Neural crest cell (in vitro differentiated cells): ENCODE data around the gene PLEKHA6. TPM values are rescaled to one million over a fixed set of nuclear protein-coding genes. Genes with fewer than 3 reads are reported as not detected.

ENCODE experiments used
- DNase-seq: peaks from one replicate; pipeline ENCODE4 v3.0.0; 2021; ENCODE audit warnings: low read depth, mixed read lengths, low spot score
- H3K27ac Mint-ChIP-seq: one replicate; pipeline ENCODE4 v1.8.0; 2021; ENCODE audit warnings: mild to moderate bottlenecking, mixed read lengths; ENCODE audit not compliant: unreplicated experiment
- H3K27me3 Mint-ChIP-seq: 2 replicates; pipeline ENCODE4 v1.8.0; 2021; ENCODE audit warnings: low read depth, mild to moderate bottlenecking, mixed read lengths
- H3K36me3 Mint-ChIP-seq: 2 replicates; pipeline ENCODE4 v1.8.0; 2021; ENCODE audit warnings: low read depth, mild to moderate bottlenecking, mixed read lengths
- H3K4me1 Mint-ChIP-seq: 2 replicates; pipeline ENCODE4 v1.8.0; 2021; ENCODE audit warnings: mixed read lengths
- H3K4me3 Mint-ChIP-seq: one replicate; pipeline ENCODE4 v1.8.0; 2021; ENCODE audit warnings: mild to moderate bottlenecking, mixed read lengths
- H3K9me3 Mint-ChIP-seq: 2 replicates; pipeline ENCODE4 v1.8.0; 2021; ENCODE audit warnings: mixed read lengths
- total RNA-seq: library from RNA; stranded (reverse); gene quantifications from 2 replicates; pipeline ENCODE4 v1.2.1, GENCODE V29; 2021
- TF ChIP-seq, protein P1 (sequence below): fragments of 200-600 bp; sonication (generic); conservative IDR thresholded peaks from 2 replicates; pipeline ENCODE4 v1.5.0; 2021; ENCODE audit warnings: antibody characterized with exemption, mild to moderate bottlenecking

PLEKHA6 gene
- total RNA-seq, 1 donor from 2014 or later, result 4.5 TPM

GRCh38 chr1:204278251-204278650, 81.5 kb downstream of the PLEKHA6 start:
- no peaks in the 10 kb centered on the region for H3K9me3 Mint-ChIP-seq
- H3K36me3 Mint-ChIP-seq, result no peaks in the 10 kb centered on the region
- no peak overlapping the region for H3K4me3 Mint-ChIP-seq
- H3K27ac Mint-ChIP-seq, result no peak overlapping the region
- H3K27me3 Mint-ChIP-seq, result peaks cover 50% of the 10 kb centered on the region
- DNase-seq, result no peak
- TF ChIP-seq, protein P1, sequence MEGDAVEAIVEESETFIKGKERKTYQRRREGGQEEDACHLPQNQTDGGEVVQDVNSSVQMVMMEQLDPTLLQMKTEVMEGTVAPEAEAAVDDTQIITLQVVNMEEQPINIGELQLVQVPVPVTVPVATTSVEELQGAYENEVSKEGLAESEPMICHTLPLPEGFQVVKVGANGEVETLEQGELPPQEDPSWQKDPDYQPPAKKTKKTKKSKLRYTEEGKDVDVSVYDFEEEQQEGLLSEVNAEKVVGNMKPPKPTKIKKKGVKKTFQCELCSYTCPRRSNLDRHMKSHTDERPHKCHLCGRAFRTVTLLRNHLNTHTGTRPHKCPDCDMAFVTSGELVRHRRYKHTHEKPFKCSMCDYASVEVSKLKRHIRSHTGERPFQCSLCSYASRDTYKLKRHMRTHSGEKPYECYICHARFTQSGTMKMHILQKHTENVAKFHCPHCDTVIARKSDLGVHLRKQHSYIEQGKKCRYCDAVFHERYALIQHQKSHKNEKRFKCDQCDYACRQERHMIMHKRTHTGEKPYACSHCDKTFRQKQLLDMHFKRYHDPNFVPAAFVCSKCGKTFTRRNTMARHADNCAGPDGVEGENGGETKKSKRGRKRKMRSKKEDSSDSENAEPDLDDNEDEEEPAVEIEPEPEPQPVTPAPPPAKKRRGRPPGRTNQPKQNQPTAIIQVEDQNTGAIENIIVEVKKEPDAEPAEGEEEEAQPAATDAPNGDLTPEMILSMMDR, result no peak
- H3K4me1 Mint-ChIP-seq, result peaks cover 22% of the 10 kb centered on the region

GRCh38 chr1:204277563-204278219, 82.0 kb downstream of the PLEKHA6 start:
- no peak for DNase-seq
- no peak overlapping the region for H3K27ac Mint-ChIP-seq
- TF ChIP-seq, protein P1, result no peak
- no peaks in the 10 kb centered on the region for H3K9me3 Mint-ChIP-seq
- H3K36me3 Mint-ChIP-seq, result no peaks in the 10 kb centered on the region
- peaks cover 22% of the 10 kb centered on the region for H3K4me1 Mint-ChIP-seq
- peaks cover 49% of the 10 kb centered on the region for H3K27me3 Mint-ChIP-seq
- no peak overlapping the region for H3K4me3 Mint-ChIP-seq

DNA sequence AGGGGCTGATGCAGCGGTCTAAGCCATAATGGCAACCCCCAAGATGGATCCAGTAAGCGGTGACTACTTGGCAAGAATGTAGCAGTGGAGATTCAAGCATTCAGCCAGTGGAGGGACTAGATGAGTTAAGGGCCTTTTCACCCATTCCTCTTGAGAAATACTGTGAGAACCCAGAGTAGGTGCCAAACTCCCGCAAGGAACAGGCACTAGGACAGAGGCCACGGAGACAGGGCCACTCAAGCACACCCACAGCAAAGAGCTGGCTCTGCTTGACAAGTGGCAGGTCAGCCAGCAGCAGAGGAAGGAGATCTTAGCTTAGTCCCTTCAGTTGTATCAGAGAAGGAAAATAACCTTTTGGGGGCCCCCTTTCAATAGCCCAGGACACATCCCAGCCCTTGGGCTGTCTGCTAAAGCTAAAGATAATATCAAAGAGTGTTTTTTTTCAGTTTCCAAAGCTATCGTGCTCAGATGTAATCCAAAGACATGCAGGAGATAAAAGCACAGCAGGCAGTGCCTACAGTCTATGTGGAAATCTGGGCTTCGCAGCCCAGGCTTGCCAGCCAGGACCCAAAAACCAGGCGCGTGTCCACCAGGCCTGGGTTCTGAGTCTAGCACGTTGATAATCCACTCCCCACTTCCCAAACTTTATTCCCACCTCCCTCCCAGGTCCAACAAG, 83.9 kb downstream of the PLEKHA6 start:
- TF ChIP-seq, protein P1, result no peak
- H3K9me3 Mint-ChIP-seq, result no peaks in the 10 kb centered on the region
- no peak overlapping the region for H3K4me3 Mint-ChIP-seq
- H3K4me1 Mint-ChIP-seq, result peaks cover 18% of the 10 kb centered on the region
- no peak for DNase-seq
- peaks cover 36% of the 10 kb centered on the region for H3K27me3 Mint-ChIP-seq
- no peaks in the 10 kb centered on the region for H3K36me3 Mint-ChIP-seq
- no peak overlapping the region for H3K27ac Mint-ChIP-seq

DNA sequence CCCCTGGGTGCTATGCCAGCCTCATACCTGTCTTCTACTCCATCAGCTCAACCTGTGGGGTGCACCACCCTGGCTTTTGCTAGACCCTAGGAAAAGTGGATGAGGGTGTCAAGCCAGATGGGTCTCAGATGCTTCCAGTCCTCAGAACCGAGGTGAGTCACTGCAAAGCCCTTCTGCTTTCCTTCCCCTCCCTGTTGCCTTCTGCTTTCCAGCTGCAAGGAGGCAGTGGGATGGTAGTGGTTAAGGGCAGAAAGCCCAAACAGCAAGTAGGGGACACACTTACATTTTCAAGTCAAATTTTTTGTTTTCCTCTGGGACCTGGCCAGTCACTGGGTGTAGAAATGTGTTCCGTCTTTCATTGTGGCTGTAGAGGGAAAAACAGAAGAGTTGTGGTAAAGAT, 85.3 kb downstream of the PLEKHA6 start:
- H3K4me3 Mint-ChIP-seq, result no peak overlapping the region
- peaks cover 33% of the 10 kb centered on the region for H3K27me3 Mint-ChIP-seq
- no peaks in the 10 kb centered on the region for H3K36me3 Mint-ChIP-seq
- H3K4me1 Mint-ChIP-seq, result peaks cover 18% of the 10 kb centered on the region
- TF ChIP-seq, protein P1, result no peak
- no peaks in the 10 kb centered on the region for H3K9me3 Mint-ChIP-seq
- no peak for DNase-seq
- no peak overlapping the region for H3K27ac Mint-ChIP-seq

GRCh38 chr1:204272505-204272904, 87.2 kb downstream of the PLEKHA6 start:
- no peaks in the 10 kb centered on the region for H3K9me3 Mint-ChIP-seq
- no peak for DNase-seq

More at GRCh38 chr1:204272505-204272904, 87.2 kb downstream of the PLEKHA6 start:
- H3K36me3 Mint-ChIP-seq, result no peaks in the 10 kb centered on the region
- peaks cover 7% of the 10 kb centered on the region for H3K4me1 Mint-ChIP-seq
- H3K27ac Mint-ChIP-seq, result no peak overlapping the region
- no peak overlapping the region for H3K4me3 Mint-ChIP-seq
- peaks cover 26% of the 10 kb centered on the region for H3K27me3 Mint-ChIP-seq
- TF ChIP-seq, protein P1, result no peak
